Naive thymus-derived CD4-positive, alpha-beta T cell (primary cell): ENCODE results near the gene DMP1. TPM values are rescaled to one million over a fixed set of nuclear protein-coding genes. Genes with fewer than 3 reads are reported as not detected.

Experiments used
- ATAC-seq: fragments of 150-1000 bp; cut with Tn5 transposase; 2 replicates; pipeline ENCODE4 v1.10.0; 2021; ENCODE audit warnings: mild to moderate bottlenecking, moderate library complexity
- CTCF ChIA-PET: fragments of 350-600 bp; sonication (Branson Sonifier 250); formaldehyde crosslinking; loops from one replicate; lab custom pipeline; 2021; ENCODE audit warnings: antibody characterized with exemption; lab: Charles Lee
- POLR2A ChIA-PET: fragments of 350-600 bp; sonication (Branson Sonifier 250); formaldehyde crosslinking; loops from one replicate; lab custom pipeline; 2021; ENCODE audit warnings: antibody characterized with exemption, inconsistent platforms; lab: Charles Lee
- DNase-seq, 9 donors: peaks; one replicate each; pipeline versions ENCODE4 v3.0.0 to v3.0.0-alpha.2; 2020 to 2022; ENCODE audit warnings: mixed read lengths in 1 of 9
- H3K27ac ChIP-seq: one replicate; pipeline ENCODE4 v1.7.0; 2013; ENCODE audit warnings: mild to moderate bottlenecking, low read depth, low read length, moderate library complexity
- H3K27me3 ChIP-seq, 2 donors: one replicate each; pipeline ENCODE4 v1.7.0; 2013; ENCODE audit warnings: low read length in 2 of 2, mild to moderate bottlenecking in 2 of 2, moderate library complexity in 2 of 2; ENCODE audit not compliant: control insufficient read depth in 2 of 2, insufficient read depth in 2 of 2
- H3K36me3 ChIP-seq, 3 experiments: 1 replicate in 2 of 3; 2 replicates in 1 of 3; pipeline ENCODE4 v1.7.0; 2013; ENCODE audit warnings: low read length in 3 of 3, mild to moderate bottlenecking in 3 of 3, moderate library complexity in 1 of 3; ENCODE audit not compliant: insufficient read depth in 3 of 3, control insufficient read depth in 2 of 3
- H3K4me1 ChIP-seq, 2 donors: one replicate each; pipeline ENCODE4 v1.7.0; 2013; ENCODE audit warnings: low read length in 2 of 2, mild to moderate bottlenecking in 2 of 2, moderate library complexity in 1 of 2; ENCODE audit not compliant: control insufficient read depth in 2 of 2, insufficient read depth in 2 of 2
- H3K4me3 ChIP-seq: 2 replicates; pipeline ENCODE4 v1.7.0; 2013; ENCODE audit warnings: mild to moderate bottlenecking, low read length
- H3K9me3 ChIP-seq, 3 experiments: 1 replicate in 2 of 3; 2 replicates in 1 of 3; pipeline ENCODE4 v1.7.0; 2013; ENCODE audit warnings: low read length in 3 of 3; ENCODE audit not compliant: control insufficient read depth in 2 of 3
- H3K27ac Mint-ChIP-seq, 9 donors: one replicate each; pipeline ENCODE4 v1.8.0; 2020 to 2022; ENCODE audit warnings: mixed read lengths in 9 of 9, mild to moderate bottlenecking in 8 of 9, moderate library complexity in 5 of 9, inconsistent platforms in 2 of 9
- H3K27me3 Mint-ChIP-seq, 5 donors: one replicate each; pipeline ENCODE4 v1.8.0; 2021 to 2022; ENCODE audit warnings: mixed read lengths in 5 of 5, mild to moderate bottlenecking in 1 of 5
- H3K36me3 Mint-ChIP-seq, 5 donors: one replicate each; pipeline ENCODE4 v1.8.0; 2020 to 2022; ENCODE audit warnings: mixed read lengths in 5 of 5, mild to moderate bottlenecking in 3 of 5, inconsistent platforms in 1 of 5
- H3K4me1 Mint-ChIP-seq, 7 donors: one replicate each; pipeline ENCODE4 v1.8.0; 2020 to 2022; ENCODE audit warnings: mixed read lengths in 7 of 7, mild to moderate bottlenecking in 3 of 7, inconsistent platforms in 1 of 7
- H3K4me3 Mint-ChIP-seq, 10 donors: one replicate each; pipeline ENCODE4 v1.8.0; 2020 to 2022; ENCODE audit warnings: mild to moderate bottlenecking in 10 of 10, mixed read lengths in 10 of 10, moderate library complexity in 6 of 10, inconsistent platforms in 2 of 10
- H3K9me3 Mint-ChIP-seq, 11 donors: one replicate each; pipeline ENCODE4 v1.8.0; 2020 to 2022; ENCODE audit warnings: mixed read lengths in 11 of 11, mild to moderate bottlenecking in 4 of 11, inconsistent platforms in 1 of 11, moderate library complexity in 1 of 11
- intact Hi-C, 2 donors: fragments of 100-400 bp; cut with micrococcal nuclease; formaldehyde crosslinking; loops; one replicate each; pipeline ENCODE4 v1.15.1; 2023
- polyA plus RNA-seq, 2 donors: library from polyadenylated mRNA; unstranded; fragments of 300-500 nt; fragmentation: Illumina TruSeq; gene quantifications; one replicate each; pipeline ENCODE4 v1.2.3, GENCODE V29; 2021
- total RNA-seq, 6 experiments: library from RNA in 5 of 6; stranded (reverse) in 5 of 6; gene quantifications; 1 replicate in 5 of 6; 2 replicates in 1 of 6; pipeline ENCODE4 v1.2.3 and lab custom pipeline; 2021 to 2026

Gene DMP1
- total and polyA plus RNA-seq, 7 experiments from 2014 or later, result not detected

DNA sequence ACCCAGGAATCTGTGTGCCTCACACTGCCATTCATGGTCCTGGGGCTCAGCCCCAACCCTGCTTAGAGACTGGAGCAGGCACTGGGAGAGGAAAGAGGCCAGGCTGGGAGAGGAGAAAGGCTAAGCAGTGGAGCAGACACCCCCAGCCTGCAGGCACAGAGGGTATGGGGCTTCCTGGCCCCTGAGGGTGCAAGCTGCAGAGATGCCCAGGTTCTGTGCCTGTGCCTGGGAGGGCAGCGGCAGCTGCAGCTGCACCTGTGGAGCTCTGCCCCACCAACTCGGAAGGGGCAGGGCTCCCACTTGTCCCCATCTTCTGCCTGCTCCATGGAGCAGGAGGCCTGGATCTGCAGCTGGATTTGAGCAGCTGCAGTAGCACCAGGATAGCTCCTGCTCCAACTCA, 47.9 kb downstream of the DMP1 start:
- Mint-ChIP-seq H3K4me3 (no peak overlapping the region), H3K27me3 (peaks cover 1 to 14% (median 11%) of the 10 kb centered on the region in 5 donors), H3K4me1 (no peaks in the 10 kb centered on the region), H3K36me3 (peaks cover 0 to 5% (median 1%) of the 10 kb centered on the region in 5 donors), H3K27ac (no peak overlapping the region), H3K9me3 (peaks cover 0 to 19% (median 7%) of the 10 kb centered on the region in 11 donors)
- Histone ChIP-seq H3K27me3 (no peaks in the 10 kb centered on the region), H3K9me3 (no peaks in the 10 kb centered on the region), H3K4me3 (no peak overlapping the region), H3K27ac (no peak overlapping the region), H3K36me3 (no peaks in the 10 kb centered on the region), H3K4me1 (no peaks in the 10 kb centered on the region)
- ChIA-PET CTCF (no interaction called here), POLR2A (no interaction called here)
- ATAC-seq (no peak), DNase-seq (no peak)
- intact Hi-C loops, result no loop called here

DNA sequence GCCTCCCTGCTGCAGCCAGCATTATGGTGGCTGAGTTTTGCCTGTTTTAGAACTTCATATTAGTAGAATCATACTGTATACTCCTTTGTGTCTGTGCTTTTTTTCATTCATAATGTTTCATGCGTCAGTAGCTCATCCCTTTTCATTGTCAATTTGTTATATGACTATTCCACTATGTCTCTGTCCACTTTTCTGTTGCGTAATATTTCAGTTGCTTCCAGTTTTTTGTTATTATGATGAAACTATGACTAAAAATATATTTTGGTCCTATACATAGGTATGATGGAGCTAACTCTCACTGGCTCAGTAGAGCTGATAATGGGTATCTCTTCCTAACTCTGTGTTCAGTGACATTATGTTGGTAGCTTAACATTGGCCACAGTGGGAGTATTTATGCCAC, 48.3 kb downstream of the DMP1 start:
- Mint-ChIP-seq H3K27ac (no peak overlapping the region), H3K4me3 (no peak overlapping the region), H3K36me3 (peaks cover 0 to 1% (median 0%) of the 10 kb centered on the region in 5 donors), H3K27me3 (peaks cover 1 to 10% (median 6%) of the 10 kb centered on the region in 5 donors), H3K9me3 (peaks cover 0 to 14% (median 4%) of the 10 kb centered on the region in 11 donors), H3K4me1 (no peaks in the 10 kb centered on the region)
- Histone ChIP-seq H3K27ac (no peak overlapping the region), H3K27me3 (no peaks in the 10 kb centered on the region), H3K4me3 (no peak overlapping the region), H3K36me3 (no peaks in the 10 kb centered on the region), H3K9me3 (no peaks in the 10 kb centered on the region), H3K4me1 (no peaks in the 10 kb centered on the region)
- POLR2A ChIA-PET, result no interaction called here
- CTCF ChIA-PET, result interaction anchor here (0.6 kb wide), 1 partner anchor 10 kb away, joined by 3 read pairs; no protein-coding TSS in a partner anchor
- DNase-seq (no peak), ATAC-seq (no peak)
- intact Hi-C loops, result no loop called here

DNA sequence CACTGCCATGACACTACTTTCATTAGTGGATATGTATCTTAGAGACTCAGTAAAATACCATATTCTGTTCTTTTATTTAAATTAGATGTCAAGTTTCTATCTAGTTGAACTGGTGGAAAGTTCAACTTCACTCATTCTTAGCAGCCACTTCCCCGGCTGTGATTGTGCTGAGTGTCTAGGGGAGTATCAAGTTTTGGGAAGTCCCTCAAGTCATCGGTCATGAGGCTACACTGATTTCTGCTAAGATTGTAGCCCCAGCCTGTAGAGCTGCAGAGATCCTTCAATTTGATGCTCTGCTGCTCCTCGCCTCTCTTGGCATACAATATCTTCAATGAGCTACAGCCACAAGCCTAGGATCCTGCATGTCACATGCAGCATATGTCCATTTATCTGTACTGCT, 53.9 kb downstream of the DMP1 start:
- no peaks in the 10 kb centered on the region for H3K36me3 Mint-ChIP-seq
- no peaks in the 10 kb centered on the region for H3K4me1 ChIP-seq
- no peak for ATAC-seq

DNA sequence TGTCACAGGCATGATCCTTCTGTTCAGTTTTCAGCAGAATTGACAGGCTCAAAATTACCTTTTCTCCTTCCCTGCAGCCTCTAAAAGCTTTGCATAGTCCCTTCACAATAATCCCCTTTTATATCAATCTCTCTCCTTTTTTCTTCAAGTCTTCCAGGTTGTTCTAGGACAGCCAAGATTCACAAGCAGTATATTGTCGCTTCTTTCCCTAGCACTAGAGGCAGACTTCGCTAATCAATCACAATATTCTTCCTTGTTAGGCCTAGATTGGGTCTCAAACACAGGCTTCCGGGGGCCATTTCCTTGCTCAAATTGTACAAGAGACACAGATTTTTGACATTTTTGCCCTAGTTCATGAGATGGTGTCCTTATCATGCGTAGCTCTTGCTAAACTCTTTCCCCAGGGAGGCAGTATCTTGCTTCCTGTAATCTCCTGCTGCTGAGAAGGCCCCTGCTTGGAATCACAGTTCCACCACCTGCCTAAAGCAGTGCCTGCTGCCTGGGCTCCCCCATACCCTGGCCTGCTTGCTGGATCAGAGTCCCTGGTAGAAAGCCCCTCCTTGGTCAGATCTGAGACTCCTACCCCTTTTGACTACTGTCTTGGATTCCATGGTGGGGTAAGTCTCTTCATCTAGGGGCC, 57.3 kb downstream of the DMP1 start:
- H3K9me3 ChIP-seq, result no peaks in the 10 kb centered on the region
- Mint-ChIP-seq H3K4me3 (no peak overlapping the region), H3K27me3 (peaks cover 2 to 49% (median 29%) of the 10 kb centered on the region in 5 donors), H3K4me1 (no peaks in the 10 kb centered on the region), H3K9me3 (peaks cover 0 to 8% (median 0%) of the 10 kb centered on the region in 11 donors), H3K36me3 (no peaks in the 10 kb centered on the region), H3K27ac (no peak overlapping the region)
- no peaks in the 10 kb centered on the region for H3K27me3 ChIP-seq
- H3K4me3 ChIP-seq, result no peak overlapping the region
- POLR2A ChIA-PET, result no interaction called here
- intact Hi-C loops, result no loop called here
- ATAC-seq (no peak), DNase-seq (no peak)
- H3K27ac ChIP-seq, result no peak overlapping the region
- no peaks in the 10 kb centered on the region for H3K36me3 ChIP-seq
- H3K4me1 ChIP-seq, result no peaks in the 10 kb centered on the region
- CTCF ChIA-PET, result no interaction called here

More for the DNA sequence above, 53.9 kb downstream of the DMP1 start:
- Histone ChIP-seq H3K4me3 (no peak overlapping the region), H3K27ac (no peak overlapping the region), H3K36me3 (no peaks in the 10 kb centered on the region), H3K27me3 (no peaks in the 10 kb centered on the region), H3K9me3 (no peaks in the 10 kb centered on the region)
- intact Hi-C loops, result no loop called here
- DNase-seq, result no peak
- POLR2A ChIA-PET, result no interaction called here
- Mint-ChIP-seq H3K27me3 (peaks cover 3 to 41% (median 22%) of the 10 kb centered on the region in 5 donors), H3K4me3 (no peak overlapping the region), H3K4me1 (no peaks in the 10 kb centered on the region), H3K27ac (no peak overlapping the region), H3K9me3 (peaks cover 0 to 1% (median 0%) of the 10 kb centered on the region in 11 donors)
- CTCF ChIA-PET, result interaction anchor here (0.6 kb wide), 1 partner anchor 351 kb away, joined by 6 read pairs; no protein-coding TSS in a partner anchor

Other genes with a start within 250 kb of the DMP1 start
- gene NUDT9, start 227.7 kb upstream of the DMP1 start, total RNA-seq, result 10 to 100 TPM in 4 of 5 experiments, 1 to 10 TPM in 1; 9.7 to 18.1 (median 10.5) TPM
- gene NUDT9, start 227.7 kb upstream of the DMP1 start, polyA plus RNA-seq, result 10 to 100 TPM; 21.1 to 22.8 TPM
- gene SPARCL1, start 120.9 kb upstream of the DMP1 start, total RNA-seq, result not detected
- not detected for gene SPARCL1, start 120.9 kb upstream of the DMP1 start, polyA plus RNA-seq
- not detected for gene DSPP, start 41.8 kb upstream of the DMP1 start, total RNA-seq
- not detected for gene DSPP, start 41.8 kb upstream of the DMP1 start, polyA plus RNA-seq
- not detected for gene IBSP, start 149.3 kb downstream of the DMP1 start, total RNA-seq
- gene IBSP, start 149.3 kb downstream of the DMP1 start, polyA plus RNA-seq, result not detected
- not detected for gene MEPE, start 182.7 kb downstream of the DMP1 start, total RNA-seq
- gene MEPE, start 182.7 kb downstream of the DMP1 start, polyA plus RNA-seq, result not detected